Smooth muscle cell (in vitro differentiated cells): Measurements from ENCODE around the gene STOM. TPM values are rescaled to one million over a fixed set of nuclear protein-coding genes. Genes with fewer than 3 reads are reported as not detected.

Experiments
- DNase-seq: peaks from one replicate; lab custom pipeline; 2025; ENCODE audit not compliant: unreplicated experiment; lab: John Stamatoyannopoulos, UW
- H2AFZ ChIP-seq: fragments of 200-600 bp; sonication (generic); 2 replicates; pipeline ENCODE4 v1.6.0; 2016; ENCODE audit warnings: antibody characterized with exemption, low read depth, mild to moderate bottlenecking
- H3F3A ChIP-seq: fragments of 200-600 bp; sonication (generic); 2 replicates; pipeline ENCODE4 v1.6.0; 2017; ENCODE audit warnings: antibody characterized with exemption, low read depth
- H3K27ac ChIP-seq: fragments of 200-600 bp; sonication (generic); 2 replicates; pipeline ENCODE4 v1.5.1; 2016; ENCODE audit warnings: low read depth, mild to moderate bottlenecking
- H3K27me3 ChIP-seq: fragments of 200-600 bp; sonication (generic); 2 replicates; pipeline ENCODE4 v1.6.1; 2016; ENCODE audit warnings: low read depth, mild to moderate bottlenecking
- H3K36me3 ChIP-seq: fragments of 200-600 bp; sonication (generic); 2 replicates; pipeline ENCODE4 v1.5.1; 2016; ENCODE audit warnings: low read depth
- H3K4me1 ChIP-seq: fragments of 200-600 bp; sonication (generic); 2 replicates; pipeline ENCODE4 v1.5.1; 2016; ENCODE audit warnings: low read depth
- H3K4me2 ChIP-seq: fragments of 200-600 bp; sonication (generic); 2 replicates; pipeline ENCODE4 v1.6.0; 2016; ENCODE audit warnings: mild to moderate bottlenecking
- H3K4me3 ChIP-seq: fragments of 200-600 bp; sonication (generic); 2 replicates; pipeline ENCODE4 v1.5.1; 2016; ENCODE audit warnings: mild to moderate bottlenecking
- H3K79me2 ChIP-seq: fragments of 200-600 bp; sonication (generic); 2 replicates; pipeline ENCODE4 v1.6.0; 2016; ENCODE audit warnings: low read depth, mild to moderate bottlenecking
- H3K9ac ChIP-seq: fragments of 200-600 bp; sonication (generic); 2 replicates; pipeline ENCODE4 v1.6.0; 2016; ENCODE audit warnings: low read depth
- H3K9me3 ChIP-seq: fragments of 200-600 bp; sonication (generic); replicated peaks from 2 replicates; pipeline ENCODE4 v1.5.1; 2016; ENCODE audit warnings: low read depth
- H4K20me1 ChIP-seq: fragments of 200-600 bp; sonication (generic); 2 replicates; pipeline ENCODE4 v1.6.0; 2016; ENCODE audit warnings: low read depth
- CTCF ChIP-seq: fragments of 200-600 bp; sonication (generic); IDR thresholded peaks from 2 replicates; pipeline ENCODE4 v1.5.1; 2017; ENCODE audit warnings: borderline replicate concordance, mild to moderate bottlenecking, antibody characterized with exemption; ENCODE audit not compliant: insufficient read depth, poor library complexity, severe bottlenecking
- WGBS: methylation state at CpG from one replicate; pipeline ENCODE4 v1.1.7; 2016; ENCODE audit warnings: low lambda C conversion rate; 5-methylcytosine and 5-hydroxymethylcytosine counted together
- polyA plus RNA-seq: library from polyadenylated mRNA; unstranded; fragments of >200 nt; fragmentation: Nextera tagmentation; extraction: Ambion mirVana; gene quantifications from 2 replicates; pipeline ENCODE4 v1.2.1, GENCODE V29; 2016
- total RNA-seq: library from RNA; depleted of rRNA; stranded (reverse); fragments of >200 nt; gene quantifications from 2 replicates; pipeline ENCODE4 v1.2.3, GENCODE V29; 2014

STOM gene
- total and polyA plus RNA-seq, 2 experiments from 2014 or later: 105 to 187 TPM

GRCh38 chr9:121323449-121324151 lies 46.5 kb downstream of the STOM start:
- DNase-seq: no peak
- Histone ChIP-seq H3K9me3 (no peaks in the 10 kb centered on the region), H3K79me2 (no peaks in the 10 kb centered on the region), H3K9ac (no peak overlapping the region), H4K20me1 (peaks cover 16% of the 10 kb centered on the region), H3K27ac (peak overlapping the region; percentile 90), H3K27me3 (no peaks in the 10 kb centered on the region), H3F3A (peaks cover 9% of the 10 kb centered on the region), H3K4me1 (no peaks in the 10 kb centered on the region), H2AFZ (no peak overlapping the region), H3K36me3 (peaks cover 6% of the 10 kb centered on the region), H3K4me2 (no peak overlapping the region), H3K4me3 (no peak overlapping the region)
- no peak for TF ChIP-seq CTCF
- 96% methylated on average over 10 of the region's 10 CpGs for WGBS

GRCh38 chr9:121322737-121323448 lies 47.2 kb downstream of the STOM start:
- 95% methylated on average over 10 of the region's 10 CpGs for WGBS
- DNase-seq: no peak
- no peak overlapping the region for H3K4me3 ChIP-seq
- peak overlapping the region; percentile 90 for H3K27ac ChIP-seq
- H4K20me1 ChIP-seq: peaks cover 16% of the 10 kb centered on the region
- peak overlapping the region; percentile 81 for H3K9ac ChIP-seq
- H3K4me1 ChIP-seq: no peaks in the 10 kb centered on the region
- H3K79me2 ChIP-seq: no peaks in the 10 kb centered on the region
- H2AFZ ChIP-seq: no peak overlapping the region
- peaks cover 6% of the 10 kb centered on the region for H3F3A ChIP-seq
- peaks cover 6% of the 10 kb centered on the region for H3K36me3 ChIP-seq
- H3K9me3 ChIP-seq: no peaks in the 10 kb centered on the region
- H3K27me3 ChIP-seq: no peaks in the 10 kb centered on the region
- no peak overlapping the region for H3K4me2 ChIP-seq
- no peak for TF ChIP-seq CTCF

- Histone ChIP-seq H2AFZ (no peak overlapping the region), H3K4me2 (no peak overlapping the region), H3K36me3 (peaks cover 6% of the 10 kb centered on the region), H3K9me3 (no peaks in the 10 kb centered on the region), H3F3A (peaks cover 11% of the 10 kb centered on the region), H3K27ac (peak overlapping the region; percentile 90), H3K4me1 (no peaks in the 10 kb centered on the region), H3K79me2 (no peaks in the 10 kb centered on the region), H3K9ac (peak overlapping the region; percentile 81), H4K20me1 (peaks cover 16% of the 10 kb centered on the region), H3K27me3 (no peaks in the 10 kb centered on the region), H3K4me3 (no peak overlapping the region)
- 71% methylated on average over 5 of the region's 5 CpGs for WGBS
- DNase-seq: no peak
- no peak for TF ChIP-seq CTCF
Measured at GRCh38 chr9:121322037-121322736, 47.9 kb downstream of the STOM start.
